ENCODE measurements around the gene TMEM258.

DNA sequence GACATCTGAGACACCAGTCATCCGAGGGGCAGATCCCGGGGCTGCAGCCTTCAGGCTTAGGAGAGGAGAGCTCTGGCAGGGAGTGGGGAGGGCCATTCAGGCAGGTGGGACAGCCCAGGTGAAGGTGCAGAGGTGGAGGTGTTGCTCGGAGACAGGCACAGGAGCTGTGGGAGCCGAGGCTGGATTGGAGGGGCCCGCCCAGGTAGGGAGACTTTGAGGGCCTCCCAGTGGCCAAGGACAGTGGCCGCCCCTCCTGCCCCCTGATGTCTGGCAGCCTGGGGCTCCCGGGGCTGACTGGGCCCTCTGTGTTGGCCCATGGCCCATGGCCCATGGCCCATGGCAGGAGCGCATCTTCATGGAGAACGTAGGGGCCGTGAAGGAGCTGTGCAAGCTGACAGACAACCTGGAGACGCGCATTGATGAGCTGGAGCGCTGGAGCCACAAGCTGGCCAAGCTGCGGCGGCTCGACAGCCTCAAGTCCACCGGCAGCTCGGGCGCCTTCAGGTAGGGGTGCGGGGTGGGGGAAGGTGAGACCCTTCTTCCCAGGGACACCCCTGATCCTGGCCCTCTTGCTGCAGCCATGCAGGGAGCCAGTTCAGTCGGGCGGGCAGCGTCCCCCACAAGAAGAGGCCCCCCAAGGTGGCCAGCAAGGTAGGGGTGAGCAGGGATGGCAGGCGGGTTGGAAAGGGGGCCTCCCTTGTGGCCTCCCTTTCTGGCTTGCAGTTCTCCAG is 13.3 kb downstream of the TMEM258 start:
- TF ChIP-seq, protein P1, sequence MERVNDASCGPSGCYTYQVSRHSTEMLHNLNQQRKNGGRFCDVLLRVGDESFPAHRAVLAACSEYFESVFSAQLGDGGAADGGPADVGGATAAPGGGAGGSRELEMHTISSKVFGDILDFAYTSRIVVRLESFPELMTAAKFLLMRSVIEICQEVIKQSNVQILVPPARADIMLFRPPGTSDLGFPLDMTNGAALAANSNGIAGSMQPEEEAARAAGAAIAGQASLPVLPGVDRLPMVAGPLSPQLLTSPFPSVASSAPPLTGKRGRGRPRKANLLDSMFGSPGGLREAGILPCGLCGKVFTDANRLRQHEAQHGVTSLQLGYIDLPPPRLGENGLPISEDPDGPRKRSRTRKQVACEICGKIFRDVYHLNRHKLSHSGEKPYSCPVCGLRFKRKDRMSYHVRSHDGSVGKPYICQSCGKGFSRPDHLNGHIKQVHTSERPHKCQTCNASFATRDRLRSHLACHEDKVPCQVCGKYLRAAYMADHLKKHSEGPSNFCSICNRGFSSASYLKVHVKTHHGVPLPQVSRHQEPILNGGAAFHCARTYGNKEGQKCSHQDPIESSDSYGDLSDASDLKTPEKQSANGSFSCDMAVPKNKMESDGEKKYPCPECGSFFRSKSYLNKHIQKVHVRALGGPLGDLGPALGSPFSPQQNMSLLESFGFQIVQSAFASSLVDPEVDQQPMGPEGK (CRISPR knock-in tag; IDR thresholded peaks at IDR 0.05; ENCODE audit: borderline replicate concordance) = no peak
- TF ChIP-seq ISL1 (CRISPR knock-in tag; IDR thresholded peaks at IDR 0.05) (no peak), TCF4 (CRISPR knock-in tag; IDR thresholded peaks at IDR 0.05; ENCODE audit: borderline replicate concordance) (no peak), ZFP3 (CRISPR knock-in tag; IDR thresholded peaks at IDR 0.05) (no peak), PPARA (CRISPR knock-in tag; IDR thresholded peaks at IDR 0.05; ENCODE audit: borderline replicate concordance) (no peak)
